CD14-positive monocyte (primary cell): ENCODE measurements around the gene ADAM11. TPM values are rescaled to one million over a fixed set of nuclear protein-coding genes. Genes with fewer than 3 reads are reported as not detected.
A peak's percentile ranks its signal among the peaks of the same experiment; 100 is the strongest.

Experiments
- DNase-seq, 3 donors: peaks; one replicate each; pipeline ENCODE4 v3.0.0-alpha.2; 2011 to 2022
- H2AFZ ChIP-seq: 2 replicates; pipeline ENCODE4 v1.6.0; 2012; ENCODE audit warnings: mild to moderate bottlenecking, low read depth, low read length, inconsistent platforms; ENCODE audit not compliant: insufficient read depth, poor library complexity, severe bottlenecking
- H3K27ac ChIP-seq, 2 donors: 1 replicate in 1 of 2; 2 replicates in 1 of 2; pipeline ENCODE4 v1.5.1; 2012 to 2013; ENCODE audit warnings: low read length in 2 of 2, control low read depth in 1 of 2, inconsistent platforms in 1 of 2, low read depth in 1 of 2, mild to moderate bottlenecking in 1 of 2
- H3K27me3 ChIP-seq, 2 donors: one replicate each; pipeline versions ENCODE4 v1.6.0 to v1.6.1; 2011 to 2013; ENCODE audit warnings: low read length in 2 of 2; ENCODE audit not compliant: control insufficient read depth in 2 of 2, insufficient read depth in 2 of 2
- H3K36me3 ChIP-seq, 2 donors: replicated peaks in 1 of 2; 1 replicate in 1 of 2; 2 replicates in 1 of 2; pipeline versions ENCODE4 v1.5.1 to v1.6.1; 2012 to 2013; ENCODE audit warnings: low read length in 2 of 2, control low read depth in 1 of 2, inconsistent platforms in 1 of 2, mild to moderate bottlenecking in 1 of 2; ENCODE audit not compliant: insufficient read depth in 2 of 2, control insufficient read depth in 1 of 2
- H3K4me1 ChIP-seq, 2 donors: 1 replicate in 1 of 2; 2 replicates in 1 of 2; pipeline versions ENCODE4 v1.5.1 to v1.6.1; 2012 to 2013; ENCODE audit warnings: low read length in 2 of 2, control low read depth in 1 of 2, inconsistent platforms in 1 of 2, mild to moderate bottlenecking in 1 of 2, moderate library complexity in 1 of 2; ENCODE audit not compliant: insufficient read depth in 2 of 2, control insufficient read depth in 1 of 2
- H3K4me2 ChIP-seq: replicated peaks from 2 replicates; pipeline ENCODE3; 2012; ENCODE audit warnings: low read length, moderate library complexity, mild to moderate bottlenecking; ENCODE audit not compliant: poor library complexity, severe bottlenecking; ENCODE audit errors: extremely low read depth
- H3K4me3 ChIP-seq, 3 experiments: fragments of 200-600 bp in 1 of 3; sonication (generic) in 1 of 3; replicated peaks in 1 of 3; 1 replicate in 2 of 3; 2 replicates in 1 of 3; pipeline ENCODE4 v1.5.1; 2011 to 2013; ENCODE audit warnings: low read length in 3 of 3, mild to moderate bottlenecking in 3 of 3, control low read depth in 2 of 3, low read depth in 2 of 3, inconsistent platforms in 1 of 3, moderate library complexity in 1 of 3
- H3K79me2 ChIP-seq: 2 replicates; pipeline ENCODE4 v1.6.0; 2012; ENCODE audit warnings: mild to moderate bottlenecking, control low read depth, inconsistent platforms, low read length, moderate library complexity; ENCODE audit not compliant: insufficient read depth
- H3K9ac ChIP-seq: 2 replicates; pipeline ENCODE4 v1.6.0; 2017; ENCODE audit warnings: low read length, mild to moderate bottlenecking; ENCODE audit not compliant: insufficient read depth, poor library complexity, severe bottlenecking
- H3K9me3 ChIP-seq, 2 donors: replicated peaks in 1 of 2; 1 replicate in 1 of 2; 2 replicates in 1 of 2; pipeline versions ENCODE4 v1.5.1 to v1.6.1; 2012 to 2013; ENCODE audit warnings: low read length in 2 of 2, control low read depth in 1 of 2; ENCODE audit not compliant: control insufficient read depth in 1 of 2, insufficient read depth in 1 of 2
- H4K20me1 ChIP-seq: 2 replicates; pipeline ENCODE4 v1.6.0; 2012; ENCODE audit warnings: mild to moderate bottlenecking, low read length, control low read depth, moderate library complexity; ENCODE audit not compliant: insufficient read depth
- H3K27ac Mint-ChIP-seq, 7 donors: one replicate each; pipeline ENCODE4 v1.8.0; 2020; ENCODE audit warnings: mild to moderate bottlenecking in 7 of 7, mixed read lengths in 7 of 7, moderate library complexity in 6 of 7, inconsistent platforms in 2 of 7
- H3K27me3 Mint-ChIP-seq, 3 donors: one replicate each; pipeline ENCODE4 v1.8.0; 2021 to 2022; ENCODE audit warnings: low read depth in 3 of 3, mild to moderate bottlenecking in 3 of 3, mixed read lengths in 3 of 3, moderate library complexity in 3 of 3, inconsistent platforms in 1 of 3
- H3K36me3 Mint-ChIP-seq, 2 donors: one replicate each; pipeline ENCODE4 v1.8.0; 2020; ENCODE audit warnings: mixed read lengths in 2 of 2, inconsistent platforms in 1 of 2, mild to moderate bottlenecking in 1 of 2
- H3K4me1 Mint-ChIP-seq: one replicate; pipeline ENCODE4 v1.8.0; 2020; ENCODE audit warnings: mild to moderate bottlenecking, mixed read lengths
- H3K4me3 Mint-ChIP-seq, 2 donors: one replicate each; pipeline ENCODE4 v1.8.0; 2020; ENCODE audit warnings: mild to moderate bottlenecking in 2 of 2, mixed read lengths in 2 of 2, moderate library complexity in 1 of 2
- H3K9me3 Mint-ChIP-seq, 7 donors: one replicate each; pipeline ENCODE4 v1.8.0; 2020 to 2022; ENCODE audit warnings: mixed read lengths in 7 of 7, mild to moderate bottlenecking in 6 of 7, moderate library complexity in 6 of 7, inconsistent platforms in 2 of 7
- CTCF ChIP-seq: fragments of 200-600 bp; IDR thresholded peaks from one replicate; pipeline ENCODE4 v1.8.0; 2022; ENCODE audit warnings: antibody characterized with exemption, mild to moderate bottlenecking
- WGBS: methylation state at CpG from one replicate; pipeline ENCODE4 v1.1.5; 2013; ENCODE audit warnings: missing lambda C conversion rate; ENCODE audit not compliant: insufficient coverage; 5-methylcytosine and 5-hydroxymethylcytosine counted together
- intact Hi-C, 2 donors: fragments of 100-400 bp; cut with micrococcal nuclease; formaldehyde crosslinking; loops; one replicate each; pipeline versions ENCODE4 v1.15.0 to v1.15.1; 2023
- polyA plus RNA-seq, 3 donors: library from polyadenylated mRNA; depleted of rRNA in 1 of 3; unstranded in 2 of 3; stranded (reverse) in 1 of 3; fragments of 300-500 nt in 2 of 3; fragments of >200 nt in 1 of 3; fragmentation: Illumina TruSeq in 2 of 3; gene quantifications; 1 replicate in 2 of 3; 2 replicates in 1 of 3; pipeline ENCODE4 v1.2.3, GENCODE V29; 2012 to 2021

Gene ADAM11
- polyA plus RNA-seq, 3 donors, result 0.19 TPM; not detected in 2

GRCh38 chr17:44780845-44781480 is 22.2 kb downstream of the ADAM11 start:
- 94% methylated on average over 11 of the region's 14 CpGs for WGBS
- Histone ChIP-seq H3K27me3 (peaks cover 0 to 21% of the 10 kb centered on the region in 2 donors), H4K20me1 (no peaks in the 10 kb centered on the region), H2AFZ (no peak overlapping the region), H3K4me2 (no peak overlapping the region), H3K9me3 (no peaks in the 10 kb centered on the region), H3K36me3 (no peaks in the 10 kb centered on the region), H3K27ac (no peak overlapping the region), H3K4me3 (no peak overlapping the region), H3K79me2 (no peaks in the 10 kb centered on the region), H3K4me1 (peaks cover 13 to 15% of the 10 kb centered on the region in 2 donors), H3K9ac (no peak overlapping the region)
- peaks cover 11% of the 10 kb centered on the region for H3K4me1 Mint-ChIP-seq
- intact Hi-C loops, result no loop called here
- H3K4me3 Mint-ChIP-seq, result no peak overlapping the region
- H3K9me3 Mint-ChIP-seq, result peaks cover 0 to 2% (median 0%) of the 10 kb centered on the region in 7 donors
- no peak for DNase-seq
- no peak for TF ChIP-seq CTCF
- no peak overlapping the region for H3K27ac Mint-ChIP-seq
- H3K36me3 Mint-ChIP-seq, result no peaks in the 10 kb centered on the region
- peaks cover 21 to 49% (median 31%) of the 10 kb centered on the region in 3 donors for H3K27me3 Mint-ChIP-seq

- no peak overlapping the region for H3K4me3 Mint-ChIP-seq
- WGBS, result 76% methylated on average over 14 of the region's 17 CpGs
Measured at GRCh38 chr17:44781551-44782325, 22.9 kb downstream of the ADAM11 start.

More at GRCh38 chr17:44781551-44782325, 22.9 kb downstream of the ADAM11 start:
- Mint-ChIP-seq H3K4me1 (peaks cover 7% of the 10 kb centered on the region), H3K27me3 (peaks cover 14 to 42% (median 27%) of the 10 kb centered on the region in 3 donors), H3K9me3 (peaks cover 0 to 2% (median 0%) of the 10 kb centered on the region in 7 donors), H3K27ac (peak overlapping the region in 1 of 7 donors; percentile 64), H3K36me3 (no peaks in the 10 kb centered on the region)
- Histone ChIP-seq H3K79me2 (no peaks in the 10 kb centered on the region), H3K27me3 (peaks cover 0 to 14% of the 10 kb centered on the region in 2 donors), H3K9ac (no peak overlapping the region), H3K27ac (no peak overlapping the region), H2AFZ (no peak overlapping the region), H3K4me3 (no peak overlapping the region), H4K20me1 (no peaks in the 10 kb centered on the region), H3K4me2 (no peak overlapping the region), H3K9me3 (no peaks in the 10 kb centered on the region), H3K4me1 (peaks cover 9 to 11% of the 10 kb centered on the region in 2 donors), H3K36me3 (no peaks in the 10 kb centered on the region)
- DNase-seq, result peak in 1 of 3 donors; percentile 2
- TF ChIP-seq CTCF, result no peak
- intact Hi-C loops, result no loop called here
